Epithelial cell of prostate (primary cell): ENCODE results near the gene ALG6.
"Not testable (repeated sequence)": the region's sequence is repeated elsewhere in the genome, so short reads cannot be mapped to it uniquely, and the experiment has no call there.

Experiments used
- DNase-seq: peaks from one replicate; pipeline ENCODE4 v3.0.0-alpha.2; 2011; ENCODE audit warnings: low read depth, low spot score
- H3K27ac ChIP-seq: fragments of 450-650 bp; 2 replicates; pipeline ENCODE4 v1.5.1; 2017; ENCODE audit warnings: mild to moderate bottlenecking

The ALG6 gene

DNA sequence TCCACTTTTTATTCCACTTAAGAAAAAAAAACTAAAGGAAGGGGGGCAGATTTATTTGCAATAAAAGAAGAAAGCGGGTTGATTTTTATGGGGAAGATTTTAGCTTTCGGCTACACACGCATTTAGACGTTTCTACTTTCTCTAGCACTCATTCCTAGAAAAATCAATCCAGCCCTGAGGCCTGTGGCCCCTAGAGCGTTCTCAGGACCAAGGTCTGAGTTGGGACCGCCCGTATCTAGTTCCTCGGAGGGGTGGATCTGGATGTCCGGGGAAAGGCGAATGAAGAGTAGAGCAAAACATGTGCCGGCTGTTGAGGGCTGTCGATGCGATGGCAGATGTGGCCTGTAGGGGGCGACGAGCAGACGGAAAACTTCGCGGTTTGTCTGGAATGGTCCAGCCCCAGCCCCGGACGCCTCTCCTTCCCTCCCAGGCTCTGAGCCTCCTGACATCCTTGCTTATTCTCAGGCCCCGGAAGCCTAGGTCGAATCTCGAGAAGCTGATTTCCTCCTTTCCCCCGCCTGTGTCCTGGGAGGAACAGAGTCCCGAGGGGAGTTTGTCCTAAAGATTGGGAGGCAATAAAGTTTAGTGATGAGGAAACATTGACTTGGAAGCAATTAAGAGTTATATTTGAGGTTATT, 39.9 kb upstream of the ALG6 start:
- no peak overlapping the region for H3K27ac ChIP-seq
- no peak for DNase-seq

GRCh38 chr1:63328122-63328521, 39.3 kb upstream of the ALG6 start:
- no peak for DNase-seq

GRCh38 chr1:63328781-63329180, 38.6 kb upstream of the ALG6 start:
- DNase-seq, result no peak
- H3K27ac ChIP-seq, result no peak overlapping the region

More at GRCh38 chr1:63328122-63328521, 39.3 kb upstream of the ALG6 start:
- no peak overlapping the region for H3K27ac ChIP-seq

GRCh38 chr1:63329621-63330330, 37.7 kb upstream of the ALG6 start:
- DNase-seq, result no peak
- no peak overlapping the region for H3K27ac ChIP-seq

- no peak for DNase-seq
Measured at GRCh38 chr1:63330331-63330916, 37.0 kb upstream of the ALG6 start.

DNA sequence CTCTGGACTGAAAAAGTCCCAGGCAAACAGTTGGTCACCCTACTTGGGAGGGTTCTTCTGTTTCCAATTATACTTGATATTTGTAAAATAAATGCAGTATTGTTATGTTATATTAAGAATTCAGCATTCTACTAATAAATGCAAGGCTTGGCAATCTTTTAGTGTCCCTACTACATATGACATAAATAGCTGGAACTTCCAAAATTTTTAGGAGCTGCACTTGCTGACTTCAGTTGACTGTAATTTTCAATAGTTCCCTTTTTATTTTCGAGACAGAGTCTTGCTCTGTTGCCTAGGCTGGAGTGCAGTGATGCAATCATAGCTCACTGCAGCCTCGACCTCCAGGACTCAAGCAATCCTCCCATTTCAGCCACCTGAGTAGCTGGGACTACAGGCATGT, 25.0 kb upstream of the ALG6 start:
- DNase-seq, result no peak
- no peak overlapping the region for H3K27ac ChIP-seq

More at GRCh38 chr1:63330331-63330916, 37.0 kb upstream of the ALG6 start:
- H3K27ac ChIP-seq, result no peak overlapping the region

DNA sequence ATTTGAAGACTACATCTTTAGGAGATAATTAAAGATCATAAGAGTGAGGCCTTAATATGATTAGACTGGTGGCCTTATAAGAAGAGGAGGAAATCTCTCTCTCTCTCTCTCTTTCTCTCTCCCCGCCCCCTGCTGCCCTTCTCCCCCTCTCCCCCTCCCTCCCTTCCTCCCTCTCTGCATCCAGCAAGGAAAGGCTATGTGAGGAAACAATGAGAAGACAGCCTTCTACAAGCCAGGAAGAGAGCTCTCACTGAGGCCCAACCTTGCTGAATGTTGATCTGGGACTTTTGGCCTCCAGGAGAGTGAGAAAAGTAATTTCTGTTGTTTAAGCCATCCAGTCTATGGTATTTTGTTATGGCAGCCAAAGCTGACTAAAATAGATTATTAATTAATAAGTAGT, 23.5 kb upstream of the ALG6 start:
- H3K27ac ChIP-seq, result no peak overlapping the region
- DNase-seq, result no peak

GRCh38 chr1:63350320-63350719, 17.1 kb upstream of the ALG6 start:
- H3K27ac ChIP-seq, result no peak overlapping the region
- DNase-seq, result no peak

GRCh38 chr1:63352736-63353135, 14.7 kb upstream of the ALG6 start:
- DNase-seq, result no peak
- no peak overlapping the region for H3K27ac ChIP-seq

DNA sequence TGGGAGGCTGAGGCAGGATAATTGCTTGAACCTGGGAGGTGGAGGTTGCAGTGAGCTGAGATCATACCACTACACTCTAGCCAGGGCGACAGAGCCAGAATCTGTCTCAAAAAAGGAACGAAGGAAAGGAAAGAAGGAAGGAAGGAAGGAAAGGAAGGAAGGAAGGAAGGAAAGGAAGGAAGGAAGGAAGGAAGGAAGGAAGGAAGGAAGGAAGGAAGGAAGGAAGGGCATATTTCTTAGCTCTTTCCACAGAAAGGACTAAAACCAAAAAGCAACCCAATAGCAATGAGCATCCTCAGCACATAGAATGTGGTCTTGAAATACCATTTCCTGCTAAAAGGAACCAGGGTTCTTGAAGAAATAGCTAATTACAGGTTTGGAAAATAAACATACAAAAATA, 11.2 kb upstream of the ALG6 start:
- not testable (repeated sequence) for DNase-seq, H3K27ac ChIP-seq

GRCh38 chr1:63359561-63359960, 7.9 kb upstream of the ALG6 start:
- no peak overlapping the region for H3K27ac ChIP-seq
- DNase-seq, result no peak

- no peak for DNase-seq
- H3K27ac ChIP-seq, result no peak overlapping the region
Measured at GRCh38 chr1:63362073-63362472, 5.4 kb upstream of the ALG6 start.

- no peak overlapping the region for H3K27ac ChIP-seq
- DNase-seq, result no peak
Measured at GRCh38 chr1:63362578-63362977, 4.8 kb upstream of the ALG6 start.

DNA sequence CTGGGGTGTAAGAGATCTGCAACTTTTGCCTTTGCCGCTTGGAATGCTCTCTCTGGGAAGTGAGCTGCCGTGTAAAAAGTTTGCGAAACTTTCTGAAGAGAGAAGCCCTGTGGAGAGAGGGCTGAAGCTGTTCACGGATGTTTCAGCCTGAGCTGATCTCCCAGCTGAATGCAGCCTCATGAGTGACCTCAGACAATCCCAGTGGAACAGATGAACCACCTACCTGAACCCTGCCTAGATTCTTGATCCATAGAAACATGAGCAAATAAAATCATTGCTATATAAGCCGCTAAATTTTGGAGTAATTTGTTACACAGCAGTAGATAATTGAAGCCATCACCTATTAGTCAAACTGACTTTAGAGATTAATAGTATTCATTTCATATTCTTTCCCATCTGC, 4.4 kb upstream of the ALG6 start:
- H3K27ac ChIP-seq, result no peak overlapping the region
- DNase-seq, result no peak

- no peak for DNase-seq
- H3K27ac ChIP-seq, result peak overlapping the region; percentile 14
Measured at GRCh38 chr1:63366908-63367214, 566 bp upstream of the ALG6 start.

DNA sequence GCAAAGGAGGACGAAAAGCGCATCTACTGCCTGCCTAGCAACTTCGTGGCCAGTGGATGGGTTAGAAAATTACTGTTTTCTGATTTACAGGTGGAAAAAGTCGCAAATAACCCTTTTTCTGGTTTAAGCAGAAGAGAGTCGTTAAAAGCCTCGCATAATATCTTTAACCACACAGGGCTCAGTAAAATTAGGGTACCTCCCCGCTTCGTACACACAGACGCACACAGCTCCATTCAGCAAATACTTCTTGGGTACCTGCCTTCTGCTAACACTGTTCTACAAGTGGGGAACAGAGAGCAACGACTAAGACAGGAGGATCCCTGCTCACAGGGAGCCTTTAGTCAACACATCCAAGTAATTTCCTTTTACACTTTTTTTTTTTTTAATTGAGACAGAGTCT, 704 bp downstream of the ALG6 start:
- no peak overlapping the region for H3K27ac ChIP-seq
- no peak for DNase-seq

DNA sequence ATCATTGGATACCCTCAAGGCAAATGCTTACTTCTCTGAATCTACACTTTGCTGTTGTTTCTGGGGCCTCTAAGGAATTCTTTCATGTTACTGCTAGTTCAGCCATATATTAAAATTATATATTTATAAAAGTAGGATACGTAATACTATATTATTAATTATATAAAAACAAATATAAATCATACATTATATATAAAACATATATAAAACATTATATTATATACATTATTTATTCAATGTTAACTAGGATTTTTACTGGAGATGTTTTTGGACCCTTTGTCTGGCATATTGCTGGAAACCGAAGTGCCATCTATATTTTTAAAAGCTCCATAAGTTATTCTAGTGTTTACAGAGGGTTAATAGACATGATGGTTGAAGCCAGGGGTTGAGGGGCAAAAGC, 12.2 kb downstream of the ALG6 start:
- DNase-seq, result no peak
- no peak overlapping the region for H3K27ac ChIP-seq

DNA sequence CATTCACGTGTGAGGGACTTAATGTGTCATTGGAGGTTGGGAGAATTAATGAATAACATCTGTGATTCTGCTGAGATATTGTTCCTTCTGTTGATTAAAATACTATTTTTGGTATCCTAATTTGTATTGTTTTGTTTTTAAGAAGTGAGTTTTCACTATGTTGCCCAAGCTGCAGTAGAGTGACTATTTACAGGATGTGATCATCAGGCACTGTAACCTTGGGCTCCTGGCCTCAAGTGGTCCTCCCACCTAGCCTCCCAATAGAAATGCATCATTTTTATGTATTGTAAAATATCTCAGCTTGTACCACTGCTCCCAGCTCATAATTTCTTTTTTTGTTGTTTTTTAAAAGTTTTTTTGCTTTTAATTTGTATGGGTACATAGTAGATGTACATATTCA, 14.3 kb downstream of the ALG6 start:
- DNase-seq, result no peak
- no peak overlapping the region for H3K27ac ChIP-seq

GRCh38 chr1:63401945-63402344, 34.5 kb downstream of the ALG6 start:
- no peak overlapping the region for H3K27ac ChIP-seq
- no peak for DNase-seq

- no peak for DNase-seq
- no peak overlapping the region for H3K27ac ChIP-seq
Measured at GRCh38 chr1:63403386-63403785, 36.0 kb downstream of the ALG6 start.

- peak; percentile 27 for DNase-seq
- no peak overlapping the region for H3K27ac ChIP-seq
Measured at GRCh38 chr1:63405021-63405420, 37.6 kb downstream of the ALG6 start.

GRCh38 chr1:63405987-63406386, 38.6 kb downstream of the ALG6 start:
- no peak for DNase-seq

More at GRCh38 chr1:63405987-63406386, 38.6 kb downstream of the ALG6 start:
- no peak overlapping the region for H3K27ac ChIP-seq
